CD4-positive, alpha-beta T cell (primary cell): Measurements from ENCODE around the gene ZNF330. TPM values are rescaled to one million over a fixed set of nuclear protein-coding genes. Genes with fewer than 3 reads are reported as not detected.

Source experiments
- ATAC-seq: fragments of 200-7000 bp; cut with Tn5 transposase; one replicate; pipeline ENCODE4 v1.10.0; 2022; ENCODE audit warnings: mild to moderate bottlenecking; ENCODE audit not compliant: poor library complexity
- CTCF ChIA-PET: fragments of 350-600 bp; sonication (Branson Sonifier 250); formaldehyde crosslinking; loops from one replicate; lab custom pipeline; 2021; ENCODE audit warnings: antibody characterized with exemption, inconsistent platforms; lab: Charles Lee
- POLR2A ChIA-PET: fragments of 350-600 bp; sonication (Branson Sonifier 250); formaldehyde crosslinking; loops from one replicate; lab custom pipeline; 2021; ENCODE audit warnings: antibody characterized with exemption, inconsistent platforms; lab: Charles Lee
- DNase-seq, 14 experiments: peaks; one replicate each; pipeline ENCODE4 v3.0.0-alpha.2; 2013 to 2020; ENCODE audit warnings: mixed read lengths in 2 of 14
- H3K27ac ChIP-seq, 2 donors: one replicate each; pipeline versions ENCODE4 v1.5.1 to v1.7.0; 2013; ENCODE audit warnings: low read length in 2 of 2, low read depth in 1 of 2, mild to moderate bottlenecking in 1 of 2
- H3K27me3 ChIP-seq, 2 experiments: 1 replicate in 1 of 2; 2 replicates in 1 of 2; pipeline versions ENCODE4 v1.6.1 to v1.7.0; 2013; ENCODE audit warnings: low read length in 2 of 2, control low read depth in 1 of 2, mild to moderate bottlenecking in 1 of 2, moderate library complexity in 1 of 2; ENCODE audit not compliant: insufficient read depth in 2 of 2, control insufficient read depth in 1 of 2
- H3K36me3 ChIP-seq: one replicate; pipeline ENCODE4 v1.6.1; 2013; ENCODE audit warnings: low read length, control low read depth; ENCODE audit not compliant: insufficient read depth
- H3K4me1 ChIP-seq: one replicate; pipeline ENCODE4 v1.6.1; 2013; ENCODE audit warnings: low read length, control low read depth; ENCODE audit not compliant: insufficient read depth
- H3K4me3 ChIP-seq: one replicate; pipeline ENCODE4 v1.5.1; 2013; ENCODE audit warnings: mild to moderate bottlenecking, low read length, moderate library complexity
- H3K9me3 ChIP-seq, 2 experiments: 1 replicate in 1 of 2; 2 replicates in 1 of 2; pipeline versions ENCODE4 v1.6.1 to v1.7.0; 2013; ENCODE audit warnings: low read length in 2 of 2, mild to moderate bottlenecking in 2 of 2, control low read depth in 1 of 2, moderate library complexity in 1 of 2; ENCODE audit not compliant: control insufficient read depth in 1 of 2, insufficient read depth in 1 of 2
- H3K27ac Mint-ChIP-seq: one replicate; pipeline ENCODE4 v1.8.0; 2020; ENCODE audit warnings: mixed read lengths
- H3K27me3 Mint-ChIP-seq: one replicate; pipeline ENCODE4 v1.8.0; 2021; ENCODE audit warnings: mixed read lengths
- H3K36me3 Mint-ChIP-seq: one replicate; pipeline ENCODE4 v1.8.0; 2021; ENCODE audit warnings: low read depth, mixed read lengths
- H3K4me1 Mint-ChIP-seq: one replicate; pipeline ENCODE4 v1.8.0; 2021; ENCODE audit warnings: low read depth, mixed read lengths
- H3K4me3 Mint-ChIP-seq: one replicate; pipeline ENCODE4 v1.8.0; 2020; ENCODE audit warnings: mild to moderate bottlenecking, mixed read lengths
- H3K9me3 Mint-ChIP-seq: one replicate; pipeline ENCODE4 v1.8.0; 2020; ENCODE audit warnings: mixed read lengths
- intact Hi-C, 2 experiments: fragments of 100-400 bp; cut with DNase I in 1 of 2; cut with micrococcal nuclease in 1 of 2; formaldehyde crosslinking; loops; one replicate each; pipeline versions ENCODE4 v1.15.1 to v1.9.0; 2023 to 2025; cut with DNase I, micrococcal nuclease
- total RNA-seq, 174 experiments: library from RNA in 2 of 174; stranded (reverse) in 2 of 174; gene quantifications; one replicate each; pipeline ENCODE4 v1.2.3 and lab custom pipeline; 2021 to 2026
- TF ChIP-seq, protein P1 (sequence below): fragments of 200-600 bp; IDR thresholded peaks from one replicate; pipeline ENCODE4 v1.8.0; 2022; ENCODE audit warnings: antibody characterized with exemption, mild to moderate bottlenecking

Gene ZNF330
- total RNA-seq, 2 experiments from 2014 or later, result 41.1 to 43.8 TPM

DNA sequence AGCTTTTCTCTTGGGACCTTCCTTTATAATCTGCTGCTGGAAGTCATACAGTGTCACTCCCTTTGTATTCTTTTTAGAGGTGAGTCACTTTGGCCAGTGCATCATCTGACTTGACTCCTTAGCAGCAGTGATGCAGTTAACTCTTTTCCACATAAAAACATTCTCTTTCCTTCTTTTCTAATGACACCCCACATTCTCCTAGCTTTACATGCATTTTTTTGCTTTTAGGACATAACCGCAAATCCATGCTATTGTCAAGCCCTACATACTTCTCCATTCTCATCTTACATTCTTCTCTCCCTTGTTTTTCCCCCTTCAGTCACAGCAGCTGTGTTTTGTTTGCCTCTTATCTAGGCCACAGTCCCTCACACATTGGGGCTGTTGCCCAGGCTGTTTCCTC is 55.1 kb downstream of the ZNF330 start:
- POLR2A ChIA-PET, result interaction anchor here (0.6 kb wide), 1 partner anchor 1926 kb away, joined by 3 read pairs; no protein-coding TSS in a partner anchor
- no peaks in the 10 kb centered on the region for H3K4me1 Mint-ChIP-seq
- CTCF ChIA-PET, result no interaction called here

DNA sequence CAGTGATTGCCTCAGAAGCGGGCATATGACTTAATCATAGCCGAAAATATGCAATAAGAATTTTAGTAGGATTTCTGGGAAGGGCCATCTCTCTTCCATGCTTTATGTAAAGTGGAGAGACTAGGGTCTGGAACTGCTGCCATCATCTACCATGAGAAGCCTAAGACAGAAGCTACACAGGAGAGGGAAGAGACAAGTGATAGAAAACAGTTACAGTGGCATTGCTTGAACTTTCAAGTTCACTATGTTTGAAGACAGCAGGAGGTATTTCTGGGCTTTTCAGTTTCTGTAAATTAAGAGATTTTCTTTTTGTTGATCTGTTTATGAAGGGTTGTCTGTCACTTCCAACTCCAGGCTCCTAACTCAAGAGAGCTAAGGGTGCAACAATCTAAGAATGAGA is 62.5 kb downstream of the ZNF330 start:
- H3K27me3 ChIP-seq, result peaks cover 0 to 2% of the 10 kb centered on the region in 2 experiments
- intact Hi-C loops, result no loop called here
- no peaks in the 10 kb centered on the region for H3K9me3 Mint-ChIP-seq
- POLR2A ChIA-PET, result no interaction called here
- no peaks in the 10 kb centered on the region for H3K36me3 Mint-ChIP-seq
- H3K9me3 ChIP-seq, result no peaks in the 10 kb centered on the region
- TF ChIP-seq, protein P1, sequence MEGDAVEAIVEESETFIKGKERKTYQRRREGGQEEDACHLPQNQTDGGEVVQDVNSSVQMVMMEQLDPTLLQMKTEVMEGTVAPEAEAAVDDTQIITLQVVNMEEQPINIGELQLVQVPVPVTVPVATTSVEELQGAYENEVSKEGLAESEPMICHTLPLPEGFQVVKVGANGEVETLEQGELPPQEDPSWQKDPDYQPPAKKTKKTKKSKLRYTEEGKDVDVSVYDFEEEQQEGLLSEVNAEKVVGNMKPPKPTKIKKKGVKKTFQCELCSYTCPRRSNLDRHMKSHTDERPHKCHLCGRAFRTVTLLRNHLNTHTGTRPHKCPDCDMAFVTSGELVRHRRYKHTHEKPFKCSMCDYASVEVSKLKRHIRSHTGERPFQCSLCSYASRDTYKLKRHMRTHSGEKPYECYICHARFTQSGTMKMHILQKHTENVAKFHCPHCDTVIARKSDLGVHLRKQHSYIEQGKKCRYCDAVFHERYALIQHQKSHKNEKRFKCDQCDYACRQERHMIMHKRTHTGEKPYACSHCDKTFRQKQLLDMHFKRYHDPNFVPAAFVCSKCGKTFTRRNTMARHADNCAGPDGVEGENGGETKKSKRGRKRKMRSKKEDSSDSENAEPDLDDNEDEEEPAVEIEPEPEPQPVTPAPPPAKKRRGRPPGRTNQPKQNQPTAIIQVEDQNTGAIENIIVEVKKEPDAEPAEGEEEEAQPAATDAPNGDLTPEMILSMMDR, result no peak
- H3K4me1 Mint-ChIP-seq, result no peaks in the 10 kb centered on the region
- ATAC-seq, result no peak
- H3K4me3 ChIP-seq, result no peak overlapping the region
- no peaks in the 10 kb centered on the region for H3K36me3 ChIP-seq
- no peaks in the 10 kb centered on the region for H3K27me3 Mint-ChIP-seq
- H3K4me1 ChIP-seq, result no peaks in the 10 kb centered on the region
- H3K27ac Mint-ChIP-seq, result no peak overlapping the region
- DNase-seq, result no peak
- H3K27ac ChIP-seq, result no peak overlapping the region
- no peak overlapping the region for H3K4me3 Mint-ChIP-seq
- CTCF ChIA-PET, result no interaction called here

More for the DNA sequence above, 55.1 kb downstream of the ZNF330 start:
- Histone ChIP-seq H3K4me3 (no peak overlapping the region), H3K27me3 (peaks cover 2 to 5% of the 10 kb centered on the region in 2 experiments), H3K27ac (no peak overlapping the region), H3K9me3 (no peaks in the 10 kb centered on the region), H3K36me3 (no peaks in the 10 kb centered on the region), H3K4me1 (no peaks in the 10 kb centered on the region)
- ATAC-seq, result no peak
- Mint-ChIP-seq H3K9me3 (no peaks in the 10 kb centered on the region), H3K36me3 (no peaks in the 10 kb centered on the region), H3K27ac (no peak overlapping the region), H3K4me3 (no peak overlapping the region), H3K27me3 (peaks cover 10% of the 10 kb centered on the region)
- DNase-seq, result no peak
- intact Hi-C loops, result no loop called here
- TF ChIP-seq, protein P1, result no peak

DNA sequence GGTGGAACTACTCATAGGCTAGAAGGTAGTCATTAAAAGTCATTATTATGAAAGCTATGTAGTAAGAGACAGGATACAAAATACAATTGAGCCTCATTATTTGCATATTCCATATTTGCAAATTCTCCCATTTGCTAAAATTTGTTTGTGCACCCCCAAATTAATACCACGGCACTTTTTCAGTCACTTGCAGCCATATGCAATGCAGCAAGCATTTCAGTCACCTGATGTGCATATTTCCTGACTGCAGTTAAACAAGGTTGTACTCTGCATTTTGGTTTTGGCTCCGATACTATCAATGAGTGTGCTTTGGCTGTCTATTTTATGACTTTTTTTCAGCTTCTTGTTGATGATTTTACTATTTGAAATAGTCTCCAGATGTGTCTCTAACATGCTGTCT is 62.9 kb downstream of the ZNF330 start:
- H3K4me3 ChIP-seq, result no peak overlapping the region
- Mint-ChIP-seq H3K9me3 (no peaks in the 10 kb centered on the region), H3K4me1 (no peaks in the 10 kb centered on the region), H3K36me3 (no peaks in the 10 kb centered on the region), H3K27me3 (no peaks in the 10 kb centered on the region), H3K27ac (no peak overlapping the region), H3K4me3 (no peak overlapping the region)
- no peak for DNase-seq
- TF ChIP-seq, protein P1, result no peak
- H3K4me1 ChIP-seq, result no peaks in the 10 kb centered on the region
- H3K9me3 ChIP-seq, result no peaks in the 10 kb centered on the region
- no peak overlapping the region for H3K27ac ChIP-seq
- no peaks in the 10 kb centered on the region for H3K36me3 ChIP-seq
- peaks cover 0 to 7% of the 10 kb centered on the region in 2 experiments for H3K27me3 ChIP-seq
- ChIA-PET CTCF (no interaction called here), POLR2A (no interaction called here)
- intact Hi-C loops, result no loop called here
- no peak for ATAC-seq

Other genes starting within 250 kb of the ZNF330 start
- gene RNF150, start 87.4 kb upstream of the ZNF330 start, total RNA-seq, result not detected